Esophagus squamous epithelium (tissue), 4 donors: Measurements from ENCODE around the gene TPSG1.

Experiments
- POLR2A ChIP-seq, 4 donors: fragments of 450-650 bp; IDR thresholded peaks; one replicate each; pipeline ENCODE4 v1.6.1; 2017; ENCODE audit warnings: antibody characterized with exemption in 4 of 4, mild to moderate bottlenecking in 4 of 4, moderate library complexity in 3 of 4
- TF ChIP-seq, protein P1 (sequence below), 6 experiments: fragments of 450-650 bp in 4 of 6; fragments of 200-600 bp in 2 of 6; sonication (generic) in 2 of 6; IDR thresholded peaks; one replicate each; pipeline ENCODE4 v1.5.1; 2016 to 2019; ENCODE audit warnings: antibody characterized with exemption in 6 of 6, mild to moderate bottlenecking in 4 of 6, moderate library complexity in 4 of 6

DNA sequence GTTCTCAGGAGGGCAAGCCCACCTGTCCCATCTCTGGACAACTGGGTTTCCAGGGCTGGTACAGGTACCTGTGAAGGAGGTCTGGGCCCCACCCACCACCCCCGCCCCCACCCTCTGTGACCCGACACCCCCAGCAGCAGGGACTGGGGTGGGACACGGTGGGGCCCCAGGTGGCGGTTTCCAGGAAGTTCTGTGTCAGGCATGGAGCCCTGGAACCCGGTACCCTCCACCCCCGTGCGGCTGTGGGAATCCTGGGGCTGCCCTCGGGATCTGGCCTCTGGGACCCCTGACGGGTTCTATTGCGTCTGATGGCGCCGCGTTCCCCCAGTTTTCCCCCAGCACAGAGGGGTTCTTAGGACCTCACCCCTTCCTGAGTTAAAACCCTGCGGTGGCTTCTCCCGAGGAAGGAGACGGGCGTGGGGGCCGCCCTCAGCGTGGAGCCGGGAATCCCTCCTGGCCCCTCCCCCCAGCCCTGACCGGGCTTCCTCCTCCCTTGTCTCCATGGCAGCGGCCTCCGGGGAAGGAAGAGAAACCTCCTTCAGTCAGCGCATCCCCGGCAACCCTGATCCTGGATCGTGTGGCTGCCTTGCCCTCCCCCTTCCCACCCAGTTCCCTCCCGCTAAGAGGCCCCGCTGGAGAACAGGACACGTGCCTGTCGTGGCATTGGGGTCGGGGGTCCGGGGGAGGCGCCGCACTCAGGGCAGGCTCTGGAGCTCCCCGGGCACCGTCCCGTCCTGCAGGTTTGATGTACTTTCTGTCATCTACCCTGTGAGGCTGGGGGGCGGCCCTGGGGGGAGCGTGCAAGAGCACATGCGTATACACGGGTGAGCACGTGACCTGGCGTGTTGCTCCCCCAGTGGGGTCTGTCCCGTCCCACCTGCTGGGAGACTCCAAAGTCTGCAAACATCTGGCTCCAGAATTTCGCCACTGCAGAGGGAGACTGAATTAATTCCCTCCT lies 41.8 kb downstream of the TPSG1 start:
- no peak for TF ChIP-seq POLR2A (IDR thresholded peaks at IDR 0.05)
- TF ChIP-seq, protein P1, sequence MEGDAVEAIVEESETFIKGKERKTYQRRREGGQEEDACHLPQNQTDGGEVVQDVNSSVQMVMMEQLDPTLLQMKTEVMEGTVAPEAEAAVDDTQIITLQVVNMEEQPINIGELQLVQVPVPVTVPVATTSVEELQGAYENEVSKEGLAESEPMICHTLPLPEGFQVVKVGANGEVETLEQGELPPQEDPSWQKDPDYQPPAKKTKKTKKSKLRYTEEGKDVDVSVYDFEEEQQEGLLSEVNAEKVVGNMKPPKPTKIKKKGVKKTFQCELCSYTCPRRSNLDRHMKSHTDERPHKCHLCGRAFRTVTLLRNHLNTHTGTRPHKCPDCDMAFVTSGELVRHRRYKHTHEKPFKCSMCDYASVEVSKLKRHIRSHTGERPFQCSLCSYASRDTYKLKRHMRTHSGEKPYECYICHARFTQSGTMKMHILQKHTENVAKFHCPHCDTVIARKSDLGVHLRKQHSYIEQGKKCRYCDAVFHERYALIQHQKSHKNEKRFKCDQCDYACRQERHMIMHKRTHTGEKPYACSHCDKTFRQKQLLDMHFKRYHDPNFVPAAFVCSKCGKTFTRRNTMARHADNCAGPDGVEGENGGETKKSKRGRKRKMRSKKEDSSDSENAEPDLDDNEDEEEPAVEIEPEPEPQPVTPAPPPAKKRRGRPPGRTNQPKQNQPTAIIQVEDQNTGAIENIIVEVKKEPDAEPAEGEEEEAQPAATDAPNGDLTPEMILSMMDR (IDR thresholded peaks at IDR 0.05) = no peak
